Naive thymus-derived CD8-positive, alpha-beta T cell (primary cell): Measurements from ENCODE around the gene MYADM. TPM values are rescaled to one million over a fixed set of nuclear protein-coding genes. Genes with fewer than 3 reads are reported as not detected.

ENCODE experiments used
- ATAC-seq, 2 donors: fragments of 150-1000 bp; cut with Tn5 transposase in 1 of 2; sonication (Bioruptor Pico), chemical (Tn5 transposase) in 1 of 2; 1 replicate in 1 of 2; 2 replicates in 1 of 2; pipeline ENCODE4 v1.10.0; 2021; ENCODE audit warnings: mild to moderate bottlenecking in 2 of 2, moderate library complexity in 2 of 2
- POLR2A ChIA-PET: fragments of 350-600 bp; sonication (Branson Sonifier 250); formaldehyde crosslinking; loops from one replicate; lab custom pipeline; 2021; ENCODE audit warnings: antibody characterized with exemption; lab: Charles Lee
- DNase-seq, 10 donors: peaks; one replicate each; pipeline versions ENCODE4 v3.0.0 to v3.0.0-alpha.2; 2020 to 2022
- H3K27ac Mint-ChIP-seq, 10 donors: one replicate each; pipeline ENCODE4 v1.8.0; 2020 to 2022; ENCODE audit warnings: mild to moderate bottlenecking in 10 of 10, mixed read lengths in 10 of 10, moderate library complexity in 4 of 10, inconsistent platforms in 1 of 10
- H3K27me3 Mint-ChIP-seq, 5 donors: one replicate each; pipeline ENCODE4 v1.8.0; 2021 to 2022; ENCODE audit warnings: mixed read lengths in 5 of 5
- H3K36me3 Mint-ChIP-seq, 3 donors: one replicate each; pipeline ENCODE4 v1.8.0; 2020 to 2022; ENCODE audit warnings: mixed read lengths in 3 of 3, mild to moderate bottlenecking in 2 of 3, inconsistent platforms in 1 of 3
- H3K4me1 Mint-ChIP-seq, 4 donors: one replicate each; pipeline ENCODE4 v1.8.0; 2021 to 2022; ENCODE audit warnings: mixed read lengths in 4 of 4
- H3K4me3 Mint-ChIP-seq, 10 donors: one replicate each; pipeline ENCODE4 v1.8.0; 2020 to 2022; ENCODE audit warnings: mild to moderate bottlenecking in 10 of 10, mixed read lengths in 10 of 10, moderate library complexity in 6 of 10, inconsistent platforms in 1 of 10
- H3K9me3 Mint-ChIP-seq, 9 donors: one replicate each; pipeline ENCODE4 v1.8.0; 2020 to 2022; ENCODE audit warnings: mixed read lengths in 9 of 9, mild to moderate bottlenecking in 3 of 9, inconsistent platforms in 1 of 9, moderate library complexity in 1 of 9
- polyA plus RNA-seq, 3 donors: library from polyadenylated mRNA; unstranded; fragments of 300-500 nt; fragmentation: Illumina TruSeq; gene quantifications; one replicate each; pipeline ENCODE4 v1.2.3, GENCODE V29; 2021
- total RNA-seq, 8 experiments: library from RNA in 2 of 8; stranded (reverse) in 2 of 8; gene quantifications; one replicate each; pipeline ENCODE4 v1.2.3 and lab custom pipeline; 2021 to 2026

The MYADM gene
- total and polyA plus RNA-seq, 5 experiments from 2014 or later = 33.9 to 42.0 (median 36.5) TPM

DNA sequence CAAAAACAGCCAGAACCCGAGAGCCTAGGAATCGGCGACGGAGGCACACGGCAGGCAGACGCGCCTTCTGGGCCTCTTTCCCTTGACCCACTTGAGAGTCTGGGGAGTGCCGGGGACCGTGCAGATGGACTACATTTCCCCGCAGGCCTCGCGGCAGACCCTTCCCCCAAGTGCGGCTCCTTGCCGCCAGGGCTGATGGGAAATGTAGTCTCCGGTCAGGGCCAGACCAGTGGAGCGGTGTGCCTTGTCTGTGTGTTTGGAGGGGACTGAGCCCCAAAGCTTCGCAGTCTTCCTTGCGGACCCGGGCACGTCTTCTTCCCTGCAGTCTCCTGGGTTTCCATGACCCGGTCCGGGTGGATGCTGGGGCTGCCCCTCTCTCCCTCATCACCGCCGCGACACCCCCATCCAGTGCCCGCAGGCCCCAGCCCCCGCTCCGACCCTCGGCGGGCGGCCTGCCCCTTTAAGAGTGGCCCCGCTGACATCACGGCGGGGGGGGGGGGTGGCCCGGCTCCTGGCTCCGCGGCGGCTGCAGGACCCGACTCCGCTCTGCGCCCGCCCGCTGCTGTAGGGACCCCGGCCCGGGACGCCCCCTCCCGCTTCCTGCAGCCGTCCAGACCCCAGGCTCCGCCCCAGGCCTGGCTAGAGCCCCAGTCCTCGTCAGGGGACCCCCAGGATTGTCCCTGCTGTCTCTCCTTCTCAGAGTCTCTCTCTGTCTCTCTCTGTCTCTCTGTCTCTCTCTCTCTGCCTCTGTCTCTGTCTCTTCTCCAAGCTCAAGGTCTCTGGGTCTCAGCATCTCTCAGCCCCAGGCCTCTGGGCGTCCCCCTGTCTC, 40.6 kb downstream of the MYADM start:
- Mint-ChIP-seq H3K27ac (peak overlapping the region in 2 of 10 donors; percentile 35 to 74), H3K4me1 (peaks cover 23 to 43% (median 29%) of the 10 kb centered on the region in 4 donors), H3K4me3 (peak overlapping the region; percentile 45 to 93 (median 70)), H3K36me3 (peaks cover 4 to 13% (median 12%) of the 10 kb centered on the region in 3 donors), H3K27me3 (peaks cover 48 to 91% (median 80%) of the 10 kb centered on the region in 5 donors), H3K9me3 (peaks cover 0 to 12% (median 0%) of the 10 kb centered on the region in 9 donors)
- POLR2A ChIA-PET = no interaction called here
- DNase-seq = peak in 2 of 10 donors; percentile 29
- ATAC-seq = peak; percentile 41 to 61

DNA sequence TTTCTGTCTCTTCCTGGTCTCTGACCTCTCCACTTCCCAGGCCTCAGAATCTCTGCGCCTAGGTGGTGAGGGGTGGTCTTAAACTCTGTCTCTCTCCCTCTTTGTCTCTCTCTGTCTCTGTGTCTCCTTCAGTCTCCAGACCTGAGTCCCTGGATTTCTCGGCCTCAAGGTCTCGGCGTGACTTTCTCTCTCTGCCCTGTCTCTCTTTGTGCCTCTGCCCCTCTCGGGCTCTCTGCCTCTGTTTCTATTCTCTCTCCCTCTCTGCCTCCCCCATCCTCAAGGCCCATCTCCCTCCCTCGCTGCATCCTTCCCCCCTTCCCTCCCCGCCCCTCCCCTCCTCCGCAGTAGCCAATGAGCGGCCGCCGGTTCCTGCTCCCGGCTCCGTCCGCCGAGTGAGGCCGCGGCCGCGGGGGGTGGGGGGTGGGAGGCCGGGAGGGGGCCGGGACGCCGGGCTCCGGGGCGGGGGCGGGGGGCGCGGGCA, 41.3 kb downstream of the MYADM start, which contains the start of gene CACNG7:
TSS of gene CACNG7 (plus strand) at position 344 of the 481 bp plus-strand sequence. CDS start 3,554 bp downstream, outside the sequence.
- peaks cover 23 to 43% (median 29%) of the 10 kb centered on the region in 4 donors for H3K4me1 Mint-ChIP-seq
- H3K36me3 Mint-ChIP-seq = peaks cover 4 to 13% (median 12%) of the 10 kb centered on the region in 3 donors
- peak within 1 kb of the TSS in 1 of 10 donors; percentile 86 for H3K27ac Mint-ChIP-seq
- no peak for ATAC-seq
- peak within 1 kb of the TSS; percentile 45 to 93 (median 69) for H3K4me3 Mint-ChIP-seq
- peaks cover 0 to 12% (median 0%) of the 10 kb centered on the region in 9 donors for H3K9me3 Mint-ChIP-seq
- H3K27me3 Mint-ChIP-seq = peaks cover 49 to 91% (median 80%) of the 10 kb centered on the region in 5 donors
- no peak for DNase-seq
- POLR2A ChIA-PET = no interaction called here

DNA sequence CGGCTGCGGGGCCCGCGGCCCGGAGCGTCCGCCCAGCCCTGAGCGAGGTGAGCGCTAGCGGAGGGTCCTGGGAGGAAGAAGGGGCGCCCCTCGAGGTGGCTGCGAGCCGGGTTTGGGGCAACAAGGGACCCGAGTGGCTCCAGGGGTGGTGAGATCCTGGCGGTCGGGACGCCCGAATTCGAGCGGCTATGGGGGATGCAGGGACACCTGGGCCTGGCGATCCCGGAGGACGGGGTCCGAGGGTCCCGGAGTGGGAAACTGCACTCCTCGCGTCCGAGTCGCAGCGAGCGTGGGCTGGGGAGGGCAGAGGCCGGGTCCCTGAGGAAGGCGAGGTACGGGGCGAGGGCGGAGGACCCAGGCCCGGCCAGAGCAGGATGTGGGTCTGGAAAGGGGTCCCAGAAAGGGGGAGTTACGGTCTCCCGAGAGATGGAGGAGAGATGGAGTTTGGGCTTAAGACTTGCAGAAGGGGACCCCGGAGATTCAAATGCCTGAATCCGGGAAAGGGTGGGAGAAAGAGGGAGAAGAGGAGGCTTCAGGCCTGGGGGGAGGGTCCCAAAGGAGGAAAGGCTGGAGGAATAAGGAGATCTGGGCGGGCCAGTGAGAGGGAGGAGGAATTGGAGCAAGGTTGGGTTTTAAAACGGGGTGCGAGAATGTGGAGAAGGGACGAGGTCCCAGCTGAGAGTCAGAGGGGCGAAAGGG, 41.9 kb downstream of the MYADM start:
- POLR2A ChIA-PET = no interaction called here

DNA sequence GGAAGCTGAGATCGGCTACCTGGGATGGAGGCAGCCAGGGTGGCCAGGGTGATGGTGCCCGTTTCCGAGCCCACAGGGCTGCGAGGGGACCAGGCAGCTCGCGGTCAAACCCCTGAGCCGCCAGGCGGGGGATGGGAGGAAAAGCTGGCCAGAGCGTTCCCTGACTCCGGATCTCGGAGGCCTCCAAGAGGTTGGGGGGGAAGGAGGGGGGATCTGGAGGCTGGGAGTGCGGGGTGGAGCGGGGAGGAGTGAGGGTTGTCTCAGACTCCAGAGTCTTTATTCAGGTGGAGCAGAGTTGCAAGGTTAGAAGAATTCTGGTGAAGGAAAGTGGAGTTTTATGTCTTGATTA, 42.5 kb downstream of the MYADM start:
- H3K4me1 Mint-ChIP-seq = peaks cover 23 to 43% (median 27%) of the 10 kb centered on the region in 4 donors
- DNase-seq (no peak), ATAC-seq (no peak)
- H3K9me3 Mint-ChIP-seq = peaks cover 0 to 12% (median 0%) of the 10 kb centered on the region in 9 donors
- H3K4me3 Mint-ChIP-seq = peak overlapping the region in 4 of 10 donors; percentile 6 to 58 (median 54)
- POLR2A ChIA-PET = no interaction called here
- H3K27me3 Mint-ChIP-seq = peaks cover 41 to 90% (median 73%) of the 10 kb centered on the region in 5 donors
- no peak overlapping the region for H3K27ac Mint-ChIP-seq
- H3K36me3 Mint-ChIP-seq = peaks cover 4 to 13% (median 12%) of the 10 kb centered on the region in 3 donors

More for the DNA sequence above, 41.9 kb downstream of the MYADM start:
- DNase-seq (no peak), ATAC-seq (no peak)
- Mint-ChIP-seq H3K4me1 (peaks cover 23 to 43% (median 27%) of the 10 kb centered on the region in 4 donors), H3K27me3 (peaks cover 44 to 90% (median 74%) of the 10 kb centered on the region in 5 donors), H3K27ac (no peak overlapping the region), H3K4me3 (peak overlapping the region in 5 of 10 donors; percentile 6 to 58 (median 54)), H3K36me3 (peaks cover 4 to 13% (median 12%) of the 10 kb centered on the region in 3 donors), H3K9me3 (peaks cover 0 to 12% (median 0%) of the 10 kb centered on the region in 9 donors)

DNA sequence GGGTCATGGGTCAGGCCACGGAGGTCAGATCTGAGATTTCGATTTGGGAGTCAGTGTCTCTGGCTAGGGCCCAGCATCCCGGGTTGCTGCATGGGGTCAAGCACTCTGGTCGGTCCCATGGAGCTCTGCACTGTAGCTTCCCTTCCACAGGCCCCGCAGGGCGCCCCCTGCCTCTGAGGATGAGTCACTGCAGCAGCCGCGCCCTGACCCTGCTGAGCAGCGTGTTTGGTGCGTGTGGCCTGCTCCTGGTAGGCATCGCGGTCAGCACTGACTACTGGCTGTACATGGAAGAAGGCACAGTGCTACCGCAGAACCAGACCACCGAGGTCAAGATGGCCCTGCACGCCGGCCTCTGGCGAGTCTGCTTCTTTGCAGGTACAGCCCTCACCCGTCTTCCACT, 45.0 kb downstream of the MYADM start:
- Mint-ChIP-seq H3K4me3 (no peak overlapping the region), H3K27ac (no peak overlapping the region), H3K4me1 (peaks cover 14 to 28% (median 17%) of the 10 kb centered on the region in 4 donors), H3K9me3 (peaks cover 0 to 15% (median 0%) of the 10 kb centered on the region in 9 donors), H3K36me3 (peaks cover 4 to 13% (median 12%) of the 10 kb centered on the region in 3 donors), H3K27me3 (peaks cover 33 to 71% (median 60%) of the 10 kb centered on the region in 5 donors)
- POLR2A ChIA-PET = no interaction called here
- no peak for ATAC-seq
- no peak for DNase-seq

DNA sequence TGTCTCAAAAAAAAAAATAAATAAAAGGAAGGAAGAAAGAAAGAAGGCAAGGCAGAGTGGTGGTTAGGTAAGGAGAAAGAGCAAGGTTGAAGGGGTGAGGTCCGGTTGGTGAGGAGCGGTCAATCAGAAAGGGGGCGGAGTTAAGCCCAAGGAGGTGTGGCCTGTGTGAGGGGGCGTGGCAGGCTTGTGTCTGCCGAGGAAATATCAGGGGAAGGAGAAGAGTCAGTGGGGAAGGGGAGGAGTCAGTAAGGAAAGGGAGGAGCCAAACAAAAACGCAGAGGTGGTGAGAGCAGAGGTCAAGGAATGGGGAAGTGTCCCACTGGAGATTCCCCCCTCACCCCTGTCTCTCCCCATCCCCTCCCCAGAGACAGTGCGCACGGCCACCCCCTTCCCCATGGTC, 47.3 kb downstream of the MYADM start:
- ATAC-seq (no peak), DNase-seq (no peak)
- Mint-ChIP-seq H3K9me3 (peaks cover 0 to 12% (median 0%) of the 10 kb centered on the region in 9 donors), H3K4me3 (no peak overlapping the region), H3K36me3 (peaks cover 4 to 7% (median 7%) of the 10 kb centered on the region in 3 donors), H3K27me3 (peaks cover 26 to 57% (median 44%) of the 10 kb centered on the region in 5 donors), H3K27ac (no peak overlapping the region), H3K4me1 (peaks cover under 1 to 7% (median 3%) of the 10 kb centered on the region in 4 donors)
- POLR2A ChIA-PET = no interaction called here

DNA sequence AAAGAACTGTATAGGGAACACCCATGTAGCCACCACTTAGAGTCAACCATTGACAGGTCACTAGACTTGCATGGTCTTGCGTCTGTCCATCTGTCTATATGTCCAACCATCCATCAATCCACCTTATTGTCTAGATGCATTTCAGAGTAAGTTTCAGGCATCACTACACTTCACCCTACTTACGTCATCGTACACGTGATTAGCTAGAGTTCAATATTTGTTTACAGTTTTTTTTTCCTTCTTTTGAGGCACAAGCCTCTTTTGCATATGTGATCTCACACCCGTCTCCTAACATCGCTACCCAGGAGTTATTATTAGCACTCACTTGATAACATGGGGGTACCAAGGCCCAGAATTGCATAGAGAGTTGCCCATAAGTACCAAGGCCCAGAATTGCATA, 48.3 kb downstream of the MYADM start:
- no peak overlapping the region for H3K4me3 Mint-ChIP-seq
- H3K36me3 Mint-ChIP-seq = peaks cover 0 to 4% (median 0%) of the 10 kb centered on the region in 3 donors
- peaks cover 20 to 47% (median 34%) of the 10 kb centered on the region in 5 donors for H3K27me3 Mint-ChIP-seq
- POLR2A ChIA-PET = no interaction called here
- ATAC-seq (no peak), DNase-seq (no peak)
- peaks cover 0 to 12% (median 0%) of the 10 kb centered on the region in 9 donors for H3K9me3 Mint-ChIP-seq
- H3K4me1 Mint-ChIP-seq = no peaks in the 10 kb centered on the region
- H3K27ac Mint-ChIP-seq = no peak overlapping the region

DNA sequence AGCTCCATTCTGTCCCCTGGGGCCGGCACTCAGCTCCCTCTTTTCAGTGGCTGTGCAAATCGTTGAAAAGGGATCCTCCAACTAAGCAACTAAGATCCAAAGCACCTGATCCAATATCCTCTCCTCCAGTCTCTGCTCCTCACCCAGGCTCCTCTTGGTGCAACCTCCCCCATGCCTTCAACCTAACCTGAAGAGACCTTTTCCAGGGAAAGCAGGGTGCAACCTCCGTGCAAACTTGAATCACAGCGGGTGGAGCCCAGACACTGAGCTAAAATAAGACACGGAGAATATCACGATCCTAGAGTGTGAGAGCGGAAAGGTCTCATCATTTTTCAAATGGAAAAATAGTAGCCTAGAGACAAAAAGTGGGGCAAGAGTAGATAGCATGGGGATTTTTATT, 49.7 kb downstream of the MYADM start:
- Mint-ChIP-seq H3K27me3 (peaks cover 11 to 34% (median 20%) of the 10 kb centered on the region in 5 donors), H3K4me3 (no peak overlapping the region), H3K9me3 (peaks cover 0 to 4% (median 0%) of the 10 kb centered on the region in 9 donors), H3K27ac (no peak overlapping the region), H3K4me1 (no peaks in the 10 kb centered on the region), H3K36me3 (no peaks in the 10 kb centered on the region)
- DNase-seq (no peak), ATAC-seq (no peak)
- POLR2A ChIA-PET = no interaction called here

Other genes starting within 250 kb of the MYADM start
- gene DPRX, start 235.9 kb upstream of the MYADM start, total RNA-seq = not detected
- not detected for gene DPRX, start 235.9 kb upstream of the MYADM start, polyA plus RNA-seq
- not detected for gene NLRP12, start 43.6 kb upstream of the MYADM start, total RNA-seq
- under 1 TPM in 1 of 3 donors, not detected in 2; 0.21 TPM for gene NLRP12, start 43.6 kb upstream of the MYADM start, polyA plus RNA-seq
- gene PRKCG, start 14.3 kb downstream of the MYADM start, total RNA-seq = not detected
- not detected for gene PRKCG, start 14.3 kb downstream of the MYADM start, polyA plus RNA-seq
- gene CACNG7, start 41.4 kb downstream of the MYADM start, total RNA-seq = not detected
- gene CACNG7, start 41.4 kb downstream of the MYADM start, polyA plus RNA-seq = not detected
- not detected for gene CACNG8, start 95.1 kb downstream of the MYADM start, total RNA-seq
- gene CACNG8, start 95.1 kb downstream of the MYADM start, polyA plus RNA-seq = not detected
- gene CACNG6, start 123.8 kb downstream of the MYADM start, total RNA-seq = not detected
- not detected for gene CACNG6, start 123.8 kb downstream of the MYADM start, polyA plus RNA-seq
- not detected for gene VSTM1, start 196.0 kb downstream of the MYADM start, total RNA-seq
- not detected for gene VSTM1, start 196.0 kb downstream of the MYADM start, polyA plus RNA-seq
- not detected for gene TARM1, start 213.5 kb downstream of the MYADM start, total RNA-seq
- not detected for gene TARM1, start 213.5 kb downstream of the MYADM start, polyA plus RNA-seq
- gene OSCAR, start 232.9 kb downstream of the MYADM start, total RNA-seq = under 1 TPM in 1 of 2 experiments, not detected in 1; 0.33 TPM
- under 1 TPM in 1 of 3 donors, not detected in 2; 0.16 TPM for gene OSCAR, start 232.9 kb downstream of the MYADM start, polyA plus RNA-seq
- 100 to 1,000 TPM; 103 to 112 TPM for gene NDUFA3, start 235.0 kb downstream of the MYADM start, total RNA-seq
- gene NDUFA3, start 235.0 kb downstream of the MYADM start, polyA plus RNA-seq = 100 to 1,000 TPM; 489 to 564 (median 529) TPM
- 10 to 100 TPM; 14.2 to 16.8 TPM for gene TFPT, start 247.8 kb downstream of the MYADM start, total RNA-seq
- gene TFPT, start 247.8 kb downstream of the MYADM start, polyA plus RNA-seq = 10 to 100 TPM; 17.4 to 24.4 (median 23.0) TPM
- gene PRPF31, start 247.9 kb downstream of the MYADM start, total RNA-seq = 10 to 100 TPM; 76.4 to 86.8 TPM
- 10 to 100 TPM; 64.0 to 82.4 (median 80.8) TPM for gene PRPF31, start 247.9 kb downstream of the MYADM start, polyA plus RNA-seq